ENCODE measurements around the gene RNF26. TPM values are rescaled to one million over a fixed set of nuclear protein-coding genes. Genes with fewer than 3 reads are reported as not detected.

The RNF26 gene
- total RNA-seq, 5 donors from 2014 or later (not counting 1 experiment from before 2014, with no cell fraction given), result 18.4 to 21.4 (median 20.3) TPM

GRCh38 chr11:119297938-119298337 is 36.4 kb upstream of the RNF26 start:
- POLR2A ChIA-PET, result no interaction called here
- no peak overlapping the region for H3K27ac ChIP-seq (ENCODE audit: low read length)
- no peaks in the 10 kb centered on the region for H3K27me3 ChIP-seq (replicated peaks in 1 of 2; ENCODE audit: control insufficient read depth in 2 of 2, extremely low read depth in 1 of 2, insufficient read depth in 2 of 2, low read length in 1 of 2)
- no peak for ATAC-seq (replicated peaks in 1 of 4)
- H3K27ac Mint-ChIP-seq, result no peak overlapping the region
- no peaks in the 10 kb centered on the region for H3K4me1 ChIP-seq (ENCODE audit: control insufficient read depth in 1 of 2, extremely low read depth in 1 of 2, insufficient read depth in 2 of 2, low read length in 2 of 2)
- H3K9me3 Mint-ChIP-seq, result no peaks in the 10 kb centered on the region
- H3K9me3 ChIP-seq, result no peaks in the 10 kb centered on the region
- no CpG with 5 or more reads among the region's 3 CpGs for WGBS (ENCODE audit: insufficient coverage)
- H3K4me3 ChIP-seq (ENCODE audit: control insufficient read depth in 1 of 2, extremely low read depth in 1 of 2, low read length in 1 of 2), result no peak overlapping the region
- CTCF ChIA-PET, result interaction anchor here (0.6 kb wide), 3 partner anchors 19 to 392 kb away, joined by 3 to 5 read pairs (median 5); no protein-coding TSS in a partner anchor
- peaks cover 7 to 68% of the 10 kb centered on the region in 2 donors for H3K36me3 ChIP-seq (ENCODE audit: control insufficient read depth in 2 of 2, extremely low read depth in 1 of 2, insufficient read depth in 1 of 2, low read length in 1 of 2)
- no peak overlapping the region for H3K4me3 Mint-ChIP-seq
- peaks cover 61% of the 10 kb centered on the region for H3K36me3 Mint-ChIP-seq
- no peak for DNase-seq
- no peaks in the 10 kb centered on the region for H3K4me1 Mint-ChIP-seq
- no peaks in the 10 kb centered on the region for H3K27me3 Mint-ChIP-seq

- H3K27ac ChIP-seq (ENCODE audit: low read length), result no peak overlapping the region
- ChIA-PET CTCF (no interaction called here), POLR2A (no interaction called here)
- Mint-ChIP-seq H3K27me3 (no peaks in the 10 kb centered on the region), H3K9me3 (no peaks in the 10 kb centered on the region), H3K4me1 (no peaks in the 10 kb centered on the region), H3K27ac (no peak overlapping the region), H3K4me3 (no peak overlapping the region), H3K36me3 (peaks cover 66% of the 10 kb centered on the region)
- no peak for DNase-seq
- no peaks in the 10 kb centered on the region for H3K9me3 ChIP-seq
- ATAC-seq (replicated peaks in 1 of 4), result no peak
- no CpG with 5 or more reads among the region's 2 CpGs for WGBS (ENCODE audit: insufficient coverage)
- H3K27me3 ChIP-seq (replicated peaks in 1 of 2; ENCODE audit: control insufficient read depth in 2 of 2, extremely low read depth in 1 of 2, insufficient read depth in 2 of 2, low read length in 1 of 2), result no peaks in the 10 kb centered on the region
- no peak overlapping the region for H3K4me3 ChIP-seq (ENCODE audit: control insufficient read depth in 1 of 2, extremely low read depth in 1 of 2, low read length in 1 of 2)
- H3K4me1 ChIP-seq (ENCODE audit: control insufficient read depth in 1 of 2, extremely low read depth in 1 of 2, insufficient read depth in 2 of 2, low read length in 2 of 2), result no peaks in the 10 kb centered on the region
- peaks cover 7 to 76% of the 10 kb centered on the region in 2 donors for H3K36me3 ChIP-seq (ENCODE audit: control insufficient read depth in 2 of 2, extremely low read depth in 1 of 2, insufficient read depth in 1 of 2, low read length in 1 of 2)
Measured at GRCh38 chr11:119298726-119299125, 35.6 kb upstream of the RNF26 start.

- ChIA-PET POLR2A (no interaction called here), CTCF (interaction anchor here (0.5 to 1.3 kb wide), 3 partner anchors 24 to 563 kb away, joined by 4 to 5 read pairs (median 5); no protein-coding TSS in a partner anchor)
- no peak overlapping the region for H3K27ac Mint-ChIP-seq
- no peaks in the 10 kb centered on the region for H3K27me3 Mint-ChIP-seq
- H3K36me3 Mint-ChIP-seq, result peaks cover 71% of the 10 kb centered on the region
- H3K27me3 ChIP-seq (replicated peaks in 1 of 2; ENCODE audit: control insufficient read depth in 2 of 2, extremely low read depth in 1 of 2, insufficient read depth in 2 of 2, low read length in 1 of 2), result no peaks in the 10 kb centered on the region
- H3K4me3 ChIP-seq (ENCODE audit: control insufficient read depth in 1 of 2, extremely low read depth in 1 of 2, low read length in 1 of 2), result no peak overlapping the region
- 99% methylated on average over 7 of the region's 9 CpGs for WGBS (ENCODE audit: insufficient coverage)
- no peak overlapping the region for H3K27ac ChIP-seq (ENCODE audit: low read length)
- H3K9me3 Mint-ChIP-seq, result no peaks in the 10 kb centered on the region
- H3K4me3 Mint-ChIP-seq, result no peak overlapping the region
- H3K9me3 ChIP-seq, result no peaks in the 10 kb centered on the region
- peaks cover under 1 to 3% (median 2%) of the 10 kb centered on the region in 3 donors for H3K4me1 Mint-ChIP-seq
- no peaks in the 10 kb centered on the region for H3K4me1 ChIP-seq (ENCODE audit: control insufficient read depth in 1 of 2, extremely low read depth in 1 of 2, insufficient read depth in 2 of 2, low read length in 2 of 2)
- peaks cover 10 to 83% of the 10 kb centered on the region in 2 donors for H3K36me3 ChIP-seq (ENCODE audit: control insufficient read depth in 2 of 2, extremely low read depth in 1 of 2, insufficient read depth in 1 of 2, low read length in 1 of 2)
- ATAC-seq (replicated peaks in 1 of 4) (no peak), DNase-seq (no peak)
Measured at GRCh38 chr11:119299416-119299815, 34.9 kb upstream of the RNF26 start.

- no peak for DNase-seq
- POLR2A ChIA-PET, result no interaction called here
- peaks cover 6 to 8% of the 10 kb centered on the region in 2 experiments for H3K4me1 ChIP-seq (ENCODE audit: control insufficient read depth in 1 of 2, extremely low read depth in 1 of 2, insufficient read depth in 2 of 2, low read length in 2 of 2)
- Mint-ChIP-seq H3K27ac (peak overlapping the region in 1 of 2 donors; percentile 35), H3K27me3 (no peaks in the 10 kb centered on the region), H3K4me3 (no peak overlapping the region), H3K9me3 (no peaks in the 10 kb centered on the region), H3K4me1 (peaks cover 10 to 11% (median 10%) of the 10 kb centered on the region in 3 donors), H3K36me3 (peaks cover 71% of the 10 kb centered on the region)
- no peaks in the 10 kb centered on the region for H3K9me3 ChIP-seq
- no peak overlapping the region for H3K4me3 ChIP-seq (ENCODE audit: control insufficient read depth in 1 of 2, extremely low read depth in 1 of 2, low read length in 1 of 2)
- H3K27me3 ChIP-seq (replicated peaks in 1 of 2; ENCODE audit: control insufficient read depth in 2 of 2, extremely low read depth in 1 of 2, insufficient read depth in 2 of 2, low read length in 1 of 2), result no peaks in the 10 kb centered on the region
- H3K36me3 ChIP-seq (ENCODE audit: control insufficient read depth in 2 of 2, extremely low read depth in 1 of 2, insufficient read depth in 1 of 2, low read length in 1 of 2), result peaks cover 10 to 83% of the 10 kb centered on the region in 2 donors
- no CpG with 5 or more reads among the region's 3 CpGs for WGBS (ENCODE audit: insufficient coverage)
- no peak overlapping the region for H3K27ac ChIP-seq (ENCODE audit: low read length)
- CTCF ChIA-PET, result interaction anchor here (1.2 to 1.3 kb wide), 2 partner anchors 10 to 23 kb away, joined by 3 to 5 read pairs; no protein-coding TSS in a partner anchor
- ATAC-seq (replicated peaks in 1 of 4), result no peak
Measured at GRCh38 chr11:119300198-119300964, 33.9 kb upstream of the RNF26 start.

- H3K36me3 Mint-ChIP-seq, result peaks cover 54% of the 10 kb centered on the region
- no peaks in the 10 kb centered on the region for H3K27me3 ChIP-seq (replicated peaks in 1 of 2; ENCODE audit: control insufficient read depth in 2 of 2, extremely low read depth in 1 of 2, insufficient read depth in 2 of 2, low read length in 1 of 2)
- H3K36me3 ChIP-seq (ENCODE audit: control insufficient read depth in 2 of 2, extremely low read depth in 1 of 2, insufficient read depth in 1 of 2, low read length in 1 of 2), result peaks cover 5 to 66% of the 10 kb centered on the region in 2 donors
- CTCF ChIA-PET, result interaction anchor here (0.5 to 0.8 kb wide), 3 partner anchors 21 to 106 kb away, joined by 3 read pairs; no protein-coding TSS in a partner anchor
- POLR2A ChIA-PET, result interaction anchor here in 1 of 2 donors (0.5 kb wide), 1 partner anchor 22 kb away, joined by 3 read pairs; no protein-coding TSS in a partner anchor
- H3K9me3 ChIP-seq, result no peaks in the 10 kb centered on the region
- no peak overlapping the region for H3K4me3 ChIP-seq (ENCODE audit: control insufficient read depth in 1 of 2, extremely low read depth in 1 of 2, low read length in 1 of 2)
- peaks cover 30 to 33% (median 32%) of the 10 kb centered on the region in 3 donors for H3K4me1 Mint-ChIP-seq
- DNase-seq (no peak), ATAC-seq (replicated peaks in 1 of 4) (no peak)
- no peaks in the 10 kb centered on the region for H3K27me3 Mint-ChIP-seq
- H3K27ac ChIP-seq (ENCODE audit: low read length), result no peak overlapping the region
- no peak overlapping the region for H3K4me3 Mint-ChIP-seq
- H3K27ac Mint-ChIP-seq, result peak overlapping the region in 1 of 2 donors; percentile 41
- H3K9me3 Mint-ChIP-seq, result no peaks in the 10 kb centered on the region
- WGBS (ENCODE audit: insufficient coverage), result no CpG with 5 or more reads among the region's 5 CpGs
- H3K4me1 ChIP-seq (ENCODE audit: control insufficient read depth in 1 of 2, extremely low read depth in 1 of 2, insufficient read depth in 2 of 2, low read length in 2 of 2), result peaks cover 27 to 30% of the 10 kb centered on the region in 2 experiments
Measured at GRCh38 chr11:119303227-119303718, 31.1 kb upstream of the RNF26 start.

- POLR2A ChIA-PET, result interaction anchor here (0.6 kb wide), 2 partner anchors 11 to 33 kb away, joined by 3 to 5 read pairs; partner anchors contain the start of gene MCAM (in 1 of the 2)
- Histone ChIP-seq H3K4me1 (ENCODE audit: control insufficient read depth in 1 of 2, extremely low read depth in 1 of 2, insufficient read depth in 2 of 2, low read length in 2 of 2) (peaks cover 27 to 30% of the 10 kb centered on the region in 2 experiments), H3K4me3 (ENCODE audit: control insufficient read depth in 1 of 2, extremely low read depth in 1 of 2, low read length in 1 of 2) (peak overlapping the region in 1 of 2 donors; percentile 33), H3K36me3 (ENCODE audit: control insufficient read depth in 2 of 2, extremely low read depth in 1 of 2, insufficient read depth in 1 of 2, low read length in 1 of 2) (peaks cover 6 to 41% of the 10 kb centered on the region in 2 donors), H3K27me3 (replicated peaks in 1 of 2; ENCODE audit: control insufficient read depth in 2 of 2, extremely low read depth in 1 of 2, insufficient read depth in 2 of 2, low read length in 1 of 2) (no peaks in the 10 kb centered on the region), H3K27ac (ENCODE audit: low read length) (peak overlapping the region; percentile 71), H3K9me3 (no peaks in the 10 kb centered on the region)
- peaks cover 30 to 33% (median 32%) of the 10 kb centered on the region in 3 donors for H3K4me1 Mint-ChIP-seq
- CTCF ChIA-PET, result interaction anchor here (0.6 to 2.0 kb wide), 6 partner anchors 10 to 1879 kb away, joined by 3 to 10 read pairs (median 6); no protein-coding TSS in a partner anchor
- peaks cover 31% of the 10 kb centered on the region for H3K36me3 Mint-ChIP-seq
- DNase-seq (peak in 1 of 35 experiments; percentile 12), ATAC-seq (replicated peaks in 1 of 4) (peak in 3 of 4 experiments; percentile 12 to 30 (median 24))
- H3K27ac Mint-ChIP-seq, result peak overlapping the region; percentile 92 to 95
- WGBS (ENCODE audit: insufficient coverage), result 71% methylated on average over 6 of the region's 7 CpGs
- H3K9me3 Mint-ChIP-seq, result no peaks in the 10 kb centered on the region
- no peaks in the 10 kb centered on the region for H3K27me3 Mint-ChIP-seq
- H3K4me3 Mint-ChIP-seq, result peak overlapping the region; percentile 44 to 79 (median 49)
Measured at GRCh38 chr11:119305556-119306372, 28.6 kb upstream of the RNF26 start.

All from T-cell (primary cell).